Keratinocyte (primary cell): ENCODE measurements around the gene SSBP1.

Source experiments
- EZH2 ChIP-seq: IDR thresholded peaks from one replicate; pipeline ENCODE4 v1.6.1; 2012; ENCODE audit warnings: inconsistent platforms, mild to moderate bottlenecking, low read length, moderate library complexity
- TF ChIP-seq, protein P1 (sequence below), 3 experiments: IDR thresholded peaks in 1 of 3; conservative IDR thresholded peaks in 1 of 3; optimal IDR thresholded peaks in 1 of 3; 2 replicates in 2 of 3; 3 replicates in 1 of 3; pipeline versions ENCODE3 to v1.5.1; 2011; ENCODE audit warnings: low read length in 3 of 3, mild to moderate bottlenecking in 3 of 3, moderate library complexity in 2 of 3, control low read depth in 1 of 3, inconsistent platforms in 1 of 3; ENCODE audit not compliant: insufficient read depth in 2 of 3; ENCODE audit errors: extremely low read depth in 1 of 3

GRCh38 chr7:141713890-141714289 is 24.3 kb upstream of the SSBP1 start:
- TF ChIP-seq, protein P1, sequence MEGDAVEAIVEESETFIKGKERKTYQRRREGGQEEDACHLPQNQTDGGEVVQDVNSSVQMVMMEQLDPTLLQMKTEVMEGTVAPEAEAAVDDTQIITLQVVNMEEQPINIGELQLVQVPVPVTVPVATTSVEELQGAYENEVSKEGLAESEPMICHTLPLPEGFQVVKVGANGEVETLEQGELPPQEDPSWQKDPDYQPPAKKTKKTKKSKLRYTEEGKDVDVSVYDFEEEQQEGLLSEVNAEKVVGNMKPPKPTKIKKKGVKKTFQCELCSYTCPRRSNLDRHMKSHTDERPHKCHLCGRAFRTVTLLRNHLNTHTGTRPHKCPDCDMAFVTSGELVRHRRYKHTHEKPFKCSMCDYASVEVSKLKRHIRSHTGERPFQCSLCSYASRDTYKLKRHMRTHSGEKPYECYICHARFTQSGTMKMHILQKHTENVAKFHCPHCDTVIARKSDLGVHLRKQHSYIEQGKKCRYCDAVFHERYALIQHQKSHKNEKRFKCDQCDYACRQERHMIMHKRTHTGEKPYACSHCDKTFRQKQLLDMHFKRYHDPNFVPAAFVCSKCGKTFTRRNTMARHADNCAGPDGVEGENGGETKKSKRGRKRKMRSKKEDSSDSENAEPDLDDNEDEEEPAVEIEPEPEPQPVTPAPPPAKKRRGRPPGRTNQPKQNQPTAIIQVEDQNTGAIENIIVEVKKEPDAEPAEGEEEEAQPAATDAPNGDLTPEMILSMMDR (optimal IDR thresholded peaks at IDR 0.05 in 1 of 3, IDR thresholded peaks at IDR 0.05 in 1 of 3, conservative IDR thresholded peaks at IDR 0.05 in 1 of 3; ENCODE audit: extremely low read depth in 1 of 3, insufficient read depth in 2 of 3, low read length in 3 of 3) = no peak
- no peak for TF ChIP-seq EZH2
